GM10248 (cell line): ENCODE results near the gene LACRT.

ENCODE experiments used
- CTCF ChIA-PET: fragments of 300-600 bp; sonication (Branson Sonifier 250); formaldehyde crosslinking; extraction: SDS; loops from one replicate; lab custom pipeline; 2021; ENCODE audit warnings: antibody characterized with exemption; lab: Yijun Ruan, JAX
- POLR2A ChIA-PET: fragments of 350-650 bp; sonication (Branson Sonifier 250); formaldehyde crosslinking; extraction: SDS; loops from one replicate; lab custom pipeline; 2020; ENCODE audit warnings: antibody characterized with exemption; lab: Yijun Ruan, JAX
- DNase-seq: peaks from one replicate; pipeline ENCODE4 v3.0.0; 2012; ENCODE audit errors: extremely low spot score
- CTCF ChIP-seq: IDR thresholded peaks from 2 replicates; pipeline ENCODE4 v1.5.1; 2012; ENCODE audit warnings: mild to moderate bottlenecking, low read depth; ENCODE audit errors: extremely low read depth, missing control alignments, control extremely low read depth

The LACRT gene, protein sequence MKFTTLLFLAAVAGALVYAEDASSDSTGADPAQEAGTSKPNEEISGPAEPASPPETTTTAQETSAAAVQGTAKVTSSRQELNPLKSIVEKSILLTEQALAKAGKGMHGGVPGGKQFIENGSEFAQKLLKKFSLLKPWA

GRCh38 chr12:54634795-54635194 is at the start of gene LACRT:
Gene LACRT (minus strand): TSS chr12:54634895. CDS start chr12:54634841, 54 bp downstream.
- TF ChIP-seq CTCF, result no peak
- POLR2A ChIA-PET, result no interaction called here
- CTCF ChIA-PET, result no interaction called here
- no peak for DNase-seq

DNA sequence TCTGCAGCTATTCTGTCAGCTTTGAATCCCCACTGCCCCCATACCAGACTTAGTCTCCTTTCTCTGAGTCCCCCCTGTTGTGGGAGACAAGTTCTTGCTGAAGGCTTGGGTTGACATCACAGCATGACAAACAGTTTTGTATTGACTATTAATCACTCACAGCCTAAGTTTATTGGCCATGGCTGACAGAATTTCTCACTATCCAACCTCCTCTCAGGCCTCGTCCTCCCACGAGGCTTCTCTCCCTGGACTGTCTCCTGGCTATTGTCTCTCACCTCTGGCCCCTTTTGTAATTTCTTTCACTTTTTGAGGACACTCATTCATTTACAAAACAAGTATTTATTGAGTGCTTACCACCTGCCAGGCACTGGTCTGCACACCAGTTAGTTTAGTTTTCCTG is 48.7 kb upstream of the LACRT start:
- POLR2A ChIA-PET, result no interaction called here

GRCh38 chr12:54682674-54683073 is 48.0 kb upstream of the LACRT start:
- TF ChIP-seq CTCF, result no peak
- CTCF ChIA-PET, result interaction anchor here (0.7 to 1.3 kb wide), 5 partner anchors 9 to 386 kb away, joined by 3 to 5 read pairs (median 3); no protein-coding TSS in a partner anchor
- POLR2A ChIA-PET, result no interaction called here
- DNase-seq, result no peak

More for the DNA sequence above, 48.7 kb upstream of the LACRT start:
- TF ChIP-seq CTCF, result no peak
- DNase-seq, result no peak
- CTCF ChIA-PET, result interaction anchor here (0.7 to 1.3 kb wide), 4 partner anchors 8 to 385 kb away, joined by 3 to 5 read pairs (median 3); no protein-coding TSS in a partner anchor

GRCh38 chr12:54680374-54680773 is 45.7 kb upstream of the LACRT start:
- DNase-seq, result peak; percentile 39
- ChIA-PET POLR2A (no interaction called here), CTCF (interaction anchor here (0.8 to 2.5 kb wide), 16 partner anchors 8 to 508 kb away, joined by 3 to 20 read pairs (median 4); no protein-coding TSS in a partner anchor)
- TF ChIP-seq CTCF, result peak; percentile 24

GRCh38 chr12:54678131-54678530 is 43.4 kb upstream of the LACRT start:
- ChIA-PET CTCF (interaction anchor here (1.4 kb wide), 1 partner anchor 19 kb away, joined by 3 read pairs; no protein-coding TSS in a partner anchor), POLR2A (no interaction called here)
- no peak for TF ChIP-seq CTCF
- DNase-seq, result no peak

DNA sequence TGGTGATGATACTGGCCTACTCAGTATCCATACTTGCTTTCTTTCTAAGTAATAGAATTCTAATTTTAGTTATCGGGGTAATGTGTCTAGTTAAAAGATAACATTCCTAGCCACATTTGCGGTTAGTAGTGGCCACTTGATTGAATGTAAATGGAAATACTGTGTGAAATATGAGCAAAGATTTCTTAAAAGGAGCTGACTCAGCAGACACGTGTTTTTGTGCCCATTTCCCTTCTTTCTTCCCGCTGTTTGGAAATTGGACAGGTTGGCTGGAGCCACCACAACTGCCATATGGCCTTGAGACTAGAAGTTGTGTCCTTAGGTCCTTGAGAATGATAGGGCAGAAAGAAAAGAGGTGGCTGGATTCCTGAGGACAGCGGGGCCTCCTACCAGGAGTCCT is 33.2 kb upstream of the LACRT start:
- POLR2A ChIA-PET, result no interaction called here
- no peak for TF ChIP-seq CTCF
- CTCF ChIA-PET, result interaction anchor here (1.6 to 1.8 kb wide), 2 partner anchors 9 to 12 kb away, joined by 5 to 6 read pairs; no protein-coding TSS in a partner anchor
- DNase-seq, result no peak
